Activated T-helper 2 cell treated with anti-CD3 and anti-CD28 coated beads, Interferon-gamma antibody, Interleukin-2, Interleukin-4, amounts not matched to agents 10 μg/mL and 5 μg/mL and 100 μg/mL, durations not matched to agents 14 hours and 24 hours and 36 hours (primary cell): ENCODE data around the gene FTSJ3. TPM values are rescaled to one million over a fixed set of nuclear protein-coding genes. Genes with fewer than 3 reads are reported as not detected.
A peak's percentile ranks its signal among the peaks of the same experiment; 100 is the strongest.
"Not testable (repeated sequence)": the region's sequence is repeated elsewhere in the genome, so short reads cannot be mapped to it uniquely, and the experiment has no call there.

Source experiments
- DNase-seq: peaks from one replicate; pipeline ENCODE4 v3.0.0; 2021; ENCODE audit warnings: low spot score
- H3K27ac Mint-ChIP-seq: one replicate; pipeline ENCODE4 v1.8.0; 2021; ENCODE audit warnings: mixed read lengths
- H3K27me3 Mint-ChIP-seq: one replicate; pipeline ENCODE4 v1.8.0; 2021; ENCODE audit warnings: low read depth, mixed read lengths
- H3K36me3 Mint-ChIP-seq: one replicate; pipeline ENCODE4 v1.8.0; 2021; ENCODE audit warnings: low read depth, mixed read lengths
- H3K4me1 Mint-ChIP-seq: one replicate; pipeline ENCODE4 v1.8.0; 2021; ENCODE audit warnings: low read depth, mixed read lengths
- H3K4me3 Mint-ChIP-seq: one replicate; pipeline ENCODE4 v1.8.0; 2021; ENCODE audit warnings: low read depth, mild to moderate bottlenecking, moderate library complexity, mixed read lengths
- H3K9me3 Mint-ChIP-seq: one replicate; pipeline ENCODE4 v1.8.0; 2021; ENCODE audit warnings: mixed read lengths
- intact Hi-C: fragments of 100-400 bp; cut with micrococcal nuclease; formaldehyde crosslinking; loops from one replicate; pipeline ENCODE4 v1.15.1; 2023
- total RNA-seq: library from RNA; stranded (reverse); gene quantifications from 2 replicates; pipeline ENCODE4 v1.2.3, GENCODE V29; 2022

FTSJ3 gene
- total RNA-seq, 1 donor from 2014 or later = 80.7 TPM

DNA sequence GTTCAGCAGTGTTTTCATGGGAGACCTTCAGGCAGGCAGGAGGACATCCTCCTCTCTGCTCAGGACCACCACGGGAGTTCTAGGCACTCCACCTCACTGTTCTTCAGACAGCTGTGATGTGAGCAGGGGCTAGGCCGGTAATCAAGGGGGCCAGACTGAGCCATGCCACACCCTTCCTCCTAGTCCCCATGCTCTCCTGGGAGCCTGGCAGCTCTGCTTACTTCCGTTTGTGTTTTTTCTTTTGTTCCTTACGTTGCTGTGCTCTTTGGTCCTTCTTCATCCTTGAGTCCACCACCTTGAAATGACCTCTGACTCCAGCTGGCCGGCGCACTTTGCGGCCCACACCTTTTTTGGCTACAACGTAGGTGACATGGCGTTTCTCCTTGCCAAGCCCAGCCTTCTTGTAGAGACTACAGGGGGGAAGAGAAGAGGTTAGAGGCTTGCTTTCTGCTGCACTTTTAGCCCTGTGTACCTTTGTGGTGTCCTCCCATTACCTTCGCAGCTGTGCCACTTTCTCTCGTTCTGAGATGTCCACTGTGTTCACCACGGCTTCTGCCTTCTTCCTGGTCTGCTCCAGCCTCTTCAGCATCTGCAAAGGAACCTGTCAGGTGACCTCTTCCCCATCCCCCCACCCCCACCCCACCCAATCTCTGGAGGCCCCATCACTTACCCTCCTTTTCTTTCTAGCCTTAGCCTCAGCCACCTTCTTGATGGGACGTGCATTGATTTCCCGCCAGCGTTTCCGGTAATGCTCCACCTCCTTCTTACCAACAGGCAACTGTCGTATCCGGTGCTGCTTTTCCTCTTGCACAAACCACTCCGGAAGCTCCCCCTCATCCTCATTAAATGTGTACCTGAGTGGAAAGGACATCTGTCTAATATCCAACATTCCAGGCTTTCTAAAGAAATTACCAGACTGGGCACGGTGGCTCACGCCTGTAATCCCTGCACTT is 7.6 kb downstream of the FTSJ3 start:
- Mint-ChIP-seq H3K4me1 (peaks cover 19% of the 10 kb centered on the region), H3K36me3 (peaks cover 94% of the 10 kb centered on the region), H3K27me3 (no peaks in the 10 kb centered on the region), H3K4me3 (no peak overlapping the region), H3K27ac (peak overlapping the region; percentile 54), H3K9me3 (no peaks in the 10 kb centered on the region)
- DNase-seq = no peak
- intact Hi-C loops = no loop called here

DNA sequence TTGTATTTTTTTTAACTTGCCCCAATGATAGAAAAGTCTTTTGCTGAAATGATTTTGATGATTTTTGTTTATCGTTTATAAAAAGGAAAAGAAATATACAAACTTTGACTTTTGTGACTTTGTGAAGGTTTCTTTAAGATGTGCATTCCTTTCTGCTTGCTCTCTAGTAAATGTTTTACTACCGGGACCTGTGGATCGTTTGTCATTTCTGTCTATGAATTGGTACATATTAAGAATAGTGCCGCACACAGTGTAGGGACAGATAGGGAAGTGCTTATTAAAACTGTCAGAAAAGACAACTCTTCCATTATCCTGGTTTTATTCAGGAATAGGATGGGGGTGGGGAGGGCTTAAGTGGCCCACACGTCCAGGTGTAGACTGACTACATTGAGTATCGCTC is 8.3 kb downstream of the FTSJ3 start:
- no peak overlapping the region for H3K4me3 Mint-ChIP-seq
- H3K36me3 Mint-ChIP-seq = peaks cover 94% of the 10 kb centered on the region
- H3K9me3 Mint-ChIP-seq = no peaks in the 10 kb centered on the region
- peaks cover 18% of the 10 kb centered on the region for H3K4me1 Mint-ChIP-seq
- no peak overlapping the region for H3K27ac Mint-ChIP-seq
- DNase-seq = no peak
- intact Hi-C loops = no loop called here
- H3K27me3 Mint-ChIP-seq = no peaks in the 10 kb centered on the region

DNA sequence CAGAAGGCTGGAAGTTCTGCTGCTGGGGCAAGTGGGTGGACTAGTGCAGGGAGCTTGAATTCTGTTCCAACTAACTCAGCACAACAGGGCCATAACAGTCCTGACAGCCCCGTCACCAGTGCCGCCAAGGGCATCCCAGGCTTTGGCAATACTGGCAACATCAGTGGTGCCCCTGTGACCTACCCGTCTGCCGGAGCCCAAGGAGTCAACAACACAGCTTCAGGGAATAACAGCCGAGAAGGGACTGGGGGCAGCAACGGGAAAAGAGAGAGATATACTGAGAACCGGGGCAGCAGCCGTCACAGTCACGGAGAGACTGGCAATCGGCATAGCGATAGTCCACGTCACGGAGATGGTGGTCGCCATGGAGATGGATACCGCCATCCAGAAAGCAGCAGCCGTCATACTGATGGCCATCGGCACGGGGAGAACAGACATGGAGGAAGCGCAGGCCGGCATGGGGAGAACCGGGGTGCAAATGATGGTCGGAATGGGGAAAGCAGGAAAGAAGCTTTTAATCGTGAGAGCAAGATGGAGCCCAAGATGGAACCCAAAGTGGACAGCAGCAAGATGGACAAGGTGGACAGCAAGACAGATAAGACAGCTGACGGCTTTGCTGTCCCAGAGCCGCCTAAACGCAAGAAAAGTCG is 9.6 kb downstream of the FTSJ3 start:
- intact Hi-C loops = no loop called here
- Mint-ChIP-seq H3K36me3 (peaks cover 94% of the 10 kb centered on the region), H3K27ac (no peak overlapping the region), H3K4me1 (peaks cover 8% of the 10 kb centered on the region), H3K27me3 (no peaks in the 10 kb centered on the region), H3K4me3 (no peak overlapping the region), H3K9me3 (no peaks in the 10 kb centered on the region)
- no peak for DNase-seq

DNA sequence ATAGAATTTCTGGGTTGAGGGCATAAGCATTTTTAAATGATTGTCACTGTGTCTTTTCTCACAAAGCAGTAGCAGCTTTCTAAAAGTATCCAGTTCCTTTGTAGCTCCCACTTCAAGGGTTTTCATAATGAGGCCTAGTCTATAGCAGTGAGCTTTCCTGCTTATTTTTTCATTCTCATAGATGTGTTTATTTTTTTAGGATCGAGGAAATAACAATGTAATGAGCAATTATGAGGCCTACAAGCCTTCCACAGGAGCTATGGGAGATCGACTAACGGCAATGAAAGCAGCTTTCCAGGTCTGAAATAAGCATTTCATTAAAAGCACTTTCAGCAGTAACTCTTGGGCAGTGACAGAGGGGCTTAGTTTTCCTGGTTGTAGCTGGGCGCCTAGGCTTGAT is 10.8 kb downstream of the FTSJ3 start:
- peaks cover 94% of the 10 kb centered on the region for H3K36me3 Mint-ChIP-seq
- H3K4me1 Mint-ChIP-seq = peaks cover 3% of the 10 kb centered on the region
- H3K4me3 Mint-ChIP-seq = no peak overlapping the region
- no peak for DNase-seq
- H3K27ac Mint-ChIP-seq = no peak overlapping the region
- H3K9me3 Mint-ChIP-seq = no peaks in the 10 kb centered on the region
- intact Hi-C loops = no loop called here
- no peaks in the 10 kb centered on the region for H3K27me3 Mint-ChIP-seq

DNA sequence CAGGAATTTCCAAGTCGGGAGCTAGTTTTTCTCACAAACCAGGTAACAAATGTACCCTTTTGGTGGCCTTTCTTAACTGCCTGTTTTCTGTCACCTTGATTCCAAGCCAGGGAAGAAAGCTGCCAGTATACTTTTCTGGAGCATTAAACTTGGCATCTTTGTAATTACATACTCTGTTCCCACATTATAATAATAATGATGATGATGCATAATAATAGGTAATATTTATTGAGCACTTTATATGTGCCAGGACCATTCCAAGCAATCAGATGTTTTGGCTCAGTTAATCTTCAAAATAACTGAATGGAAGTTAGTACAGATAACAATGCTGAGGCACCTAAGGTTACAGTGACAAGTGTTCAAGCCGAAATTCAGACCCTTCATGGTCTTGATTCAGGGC is 11.3 kb downstream of the FTSJ3 start:
- Mint-ChIP-seq H3K27me3 (no peaks in the 10 kb centered on the region), H3K4me3 (no peak overlapping the region), H3K4me1 (peaks cover 2% of the 10 kb centered on the region), H3K9me3 (no peaks in the 10 kb centered on the region), H3K27ac (no peak overlapping the region), H3K36me3 (peaks cover 95% of the 10 kb centered on the region)
- intact Hi-C loops = no loop called here
- no peak for DNase-seq

DNA sequence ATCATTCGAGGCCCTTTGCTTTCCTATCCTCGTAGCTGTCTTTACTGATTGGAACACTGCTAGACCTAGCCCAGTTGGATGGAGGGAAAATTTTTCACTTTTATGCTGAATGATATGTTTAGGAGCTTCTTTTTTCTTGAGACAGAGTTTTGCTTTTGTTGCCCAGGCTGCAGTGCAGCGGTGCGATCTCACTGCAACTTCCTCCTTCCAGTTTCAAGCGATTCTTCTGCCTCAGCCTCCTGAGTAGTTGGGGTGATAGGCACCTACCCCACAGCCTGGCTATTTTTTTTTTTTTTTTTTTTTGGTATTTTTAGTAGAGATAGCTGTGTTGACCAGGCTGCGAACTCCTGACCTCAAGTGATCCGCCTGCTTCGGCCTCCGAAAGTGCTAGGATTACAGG is 17.5 kb downstream of the FTSJ3 start:
- Mint-ChIP-seq H3K4me3 (no peak overlapping the region), H3K4me1 (peaks cover 4% of the 10 kb centered on the region), H3K9me3 (no peaks in the 10 kb centered on the region), H3K27me3 (no peaks in the 10 kb centered on the region), H3K27ac (no peak overlapping the region), H3K36me3 (peaks cover 90% of the 10 kb centered on the region)
- no peak for DNase-seq
- intact Hi-C loops = no loop called here

DNA sequence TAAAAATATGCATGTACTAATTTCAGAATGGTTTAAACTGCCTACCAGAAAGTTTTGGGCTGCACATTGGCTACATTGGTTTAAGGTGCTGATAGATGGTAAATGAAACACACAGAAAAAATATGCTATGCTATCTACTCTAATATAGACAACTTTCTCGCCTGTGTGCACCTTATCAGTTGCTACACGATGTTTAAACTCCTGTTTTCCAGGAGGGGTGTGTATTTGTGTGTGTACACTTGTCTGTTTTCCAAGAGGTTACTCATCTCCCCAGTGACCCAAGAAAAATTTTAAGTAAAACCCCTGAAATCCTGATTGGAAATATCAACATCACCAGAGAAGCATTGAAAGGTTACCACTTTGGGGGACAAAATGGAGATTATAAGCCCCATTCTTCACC is 21.9 kb downstream of the FTSJ3 start:
- H3K4me1 Mint-ChIP-seq = peaks cover 6% of the 10 kb centered on the region
- H3K27ac Mint-ChIP-seq = no peak overlapping the region
- intact Hi-C loops = no loop called here
- no peaks in the 10 kb centered on the region for H3K27me3 Mint-ChIP-seq
- DNase-seq = no peak
- H3K36me3 Mint-ChIP-seq = peaks cover 71% of the 10 kb centered on the region
- H3K9me3 Mint-ChIP-seq = no peaks in the 10 kb centered on the region
- H3K4me3 Mint-ChIP-seq = no peak overlapping the region

DNA sequence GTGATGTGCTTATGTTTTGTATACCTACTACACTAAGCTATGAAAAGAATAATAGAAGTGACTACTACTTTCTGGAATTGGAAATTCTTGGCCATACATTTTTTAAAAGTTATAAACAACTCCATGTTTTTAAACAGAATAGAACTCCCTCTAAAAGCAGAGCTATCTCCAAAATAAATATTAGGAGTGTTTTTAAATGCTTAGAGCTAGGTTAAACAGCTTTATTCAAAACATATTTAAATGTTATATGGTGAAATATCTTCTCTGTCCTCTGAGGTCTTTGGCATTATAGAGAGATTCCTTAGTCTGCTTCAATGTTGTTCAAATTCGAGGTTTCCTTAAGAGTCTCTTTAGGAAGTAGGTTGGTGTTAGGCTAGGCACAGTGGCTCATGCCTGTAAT is 23.1 kb downstream of the FTSJ3 start:
- Mint-ChIP-seq H3K4me3 (no peak overlapping the region), H3K36me3 (peaks cover 73% of the 10 kb centered on the region), H3K27ac (no peak overlapping the region), H3K9me3 (no peaks in the 10 kb centered on the region), H3K27me3 (no peaks in the 10 kb centered on the region), H3K4me1 (peaks cover 6% of the 10 kb centered on the region)
- intact Hi-C loops = no loop called here
- no peak for DNase-seq

DNA sequence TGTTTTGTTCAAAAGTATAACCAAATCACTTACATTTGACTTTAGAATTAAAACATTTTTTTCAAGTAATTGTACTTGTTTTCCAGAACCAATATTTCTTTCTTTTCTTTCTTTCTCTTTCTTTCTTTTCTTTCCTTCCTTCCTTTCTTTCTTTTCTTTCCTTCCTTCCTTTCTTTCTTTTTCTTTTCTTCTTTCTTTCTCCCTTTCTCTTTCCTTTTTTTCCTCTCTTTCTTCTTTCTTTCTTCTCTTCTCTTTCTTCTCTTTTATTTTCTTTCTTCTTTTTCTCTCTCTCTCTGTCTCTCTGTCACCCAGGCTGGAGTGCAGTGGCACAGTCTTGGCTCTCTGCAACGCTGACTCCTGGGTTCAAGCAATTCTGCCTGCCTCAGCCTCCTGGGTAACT is 26.7 kb downstream of the FTSJ3 start:
- Mint-ChIP-seq H3K4me3 (no peak overlapping the region), H3K4me1 (peaks cover 2% of the 10 kb centered on the region), H3K9me3 (no peaks in the 10 kb centered on the region), H3K36me3 (peaks cover 66% of the 10 kb centered on the region), H3K27ac (no peak overlapping the region), H3K27me3 (no peaks in the 10 kb centered on the region)
- no peak for DNase-seq
- intact Hi-C loops = no loop called here

DNA sequence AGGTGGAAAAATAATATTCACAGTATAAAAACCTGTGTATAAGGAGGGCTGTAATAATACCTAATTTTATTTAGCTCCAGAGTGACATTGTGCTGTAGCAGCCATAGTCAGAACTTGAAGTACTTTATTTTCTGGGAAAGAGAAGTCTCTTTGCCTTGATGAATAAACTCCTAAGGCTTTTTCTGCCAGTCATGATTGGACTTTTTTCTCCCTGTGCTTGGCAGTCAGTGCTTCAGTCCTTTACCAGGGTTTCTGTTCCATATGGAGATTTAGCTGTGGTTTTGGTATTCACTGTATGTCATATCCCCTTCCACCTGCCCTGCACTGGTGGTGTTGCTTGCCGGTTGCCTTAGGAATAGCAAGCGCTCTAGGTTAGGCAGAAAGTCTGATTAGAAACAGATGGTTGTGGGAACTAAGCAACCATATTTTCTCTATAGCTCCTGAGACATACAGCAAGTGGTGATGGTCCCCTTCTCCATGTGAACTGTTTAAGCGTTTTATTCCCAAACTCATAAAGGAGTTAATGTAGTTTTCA is 28.8 kb downstream of the FTSJ3 start:
- Mint-ChIP-seq H3K9me3 (no peaks in the 10 kb centered on the region), H3K4me1 (peaks cover 2% of the 10 kb centered on the region), H3K36me3 (peaks cover 72% of the 10 kb centered on the region), H3K4me3 (no peak overlapping the region), H3K27me3 (no peaks in the 10 kb centered on the region), H3K27ac (no peak overlapping the region)
- DNase-seq = no peak
- intact Hi-C loops = no loop called here

DNA sequence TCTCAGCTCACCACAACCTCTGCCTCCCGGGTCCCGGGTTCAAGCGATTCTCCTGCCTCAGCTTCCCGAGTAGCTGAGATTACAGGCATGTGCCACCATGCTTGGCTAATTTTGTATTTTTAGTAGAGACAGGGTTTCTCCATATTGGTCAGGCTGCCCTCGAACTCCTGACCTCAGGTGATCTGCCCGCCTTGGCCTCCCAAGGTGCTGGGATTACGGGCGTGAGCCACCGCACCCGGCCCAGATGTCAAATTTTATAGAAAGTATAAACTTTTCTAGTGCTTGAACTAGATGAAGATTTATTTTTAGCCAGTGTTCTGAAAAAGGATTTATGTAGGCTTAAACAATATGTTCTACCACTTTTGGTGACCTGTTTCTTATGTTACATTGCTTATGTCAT is 31.1 kb downstream of the FTSJ3 start:
- H3K27ac Mint-ChIP-seq, H3K9me3 Mint-ChIP-seq, H3K27me3 Mint-ChIP-seq, H3K4me3 Mint-ChIP-seq, intact Hi-C loops, DNase-seq, H3K4me1 Mint-ChIP-seq: not testable (repeated sequence)
- peaks cover 78% of the 10 kb centered on the region for H3K36me3 Mint-ChIP-seq

DNA sequence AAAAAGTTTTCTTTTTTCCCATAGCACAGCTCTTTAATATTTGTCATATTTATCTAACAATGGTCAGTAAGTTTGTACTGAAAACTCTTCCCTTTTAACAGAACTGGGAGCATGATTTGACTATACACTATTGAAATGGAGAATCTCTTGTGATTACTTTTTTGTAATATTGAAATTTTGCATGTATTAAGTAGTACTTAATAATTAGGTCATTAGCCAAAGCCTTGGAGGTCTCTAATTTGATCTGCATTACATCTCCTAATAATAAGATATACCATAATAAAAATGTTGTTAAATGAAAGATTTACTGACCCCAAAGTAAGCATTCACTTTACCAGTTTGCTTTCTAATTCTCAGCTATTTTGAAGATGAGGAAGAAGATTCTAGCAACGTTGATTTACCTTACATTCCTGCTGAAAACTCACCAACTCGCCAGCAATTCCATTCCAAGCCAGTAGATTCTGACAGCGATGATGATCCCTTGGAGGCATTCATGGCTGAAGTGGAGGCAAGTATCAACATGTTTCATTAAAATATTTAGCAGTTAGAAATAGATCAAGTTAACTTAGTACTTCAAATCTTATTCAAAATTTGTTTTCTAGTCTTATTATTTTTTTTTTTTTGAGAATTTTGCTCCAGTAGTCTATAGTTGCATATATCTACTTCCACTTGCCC is 35.3 kb downstream of the FTSJ3 start:
- no peak for DNase-seq
- Mint-ChIP-seq H3K4me3 (no peak overlapping the region), H3K27ac (no peak overlapping the region), H3K27me3 (no peaks in the 10 kb centered on the region), H3K4me1 (peaks cover 3% of the 10 kb centered on the region), H3K9me3 (no peaks in the 10 kb centered on the region), H3K36me3 (peaks cover 61% of the 10 kb centered on the region)
- intact Hi-C loops = no loop called here

DNA sequence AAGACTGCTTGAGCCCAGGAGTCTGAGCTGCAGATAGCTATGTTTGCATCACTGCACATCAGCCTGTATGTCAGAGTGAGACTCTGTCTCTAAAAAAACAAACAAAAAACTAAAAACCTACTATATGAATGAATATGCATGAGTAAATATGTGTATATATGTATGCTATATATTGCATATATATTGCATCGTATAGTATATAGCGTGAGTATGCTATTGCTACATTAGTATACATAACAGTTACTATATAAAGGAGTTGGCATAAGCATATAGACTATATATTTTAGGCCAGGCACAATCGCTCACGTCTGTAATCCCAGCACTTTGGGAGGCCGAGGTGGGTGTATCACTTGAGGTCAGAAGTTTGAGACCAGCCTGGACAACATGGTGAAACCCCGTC is 37.4 kb downstream of the FTSJ3 start:
- no peak for DNase-seq
- Mint-ChIP-seq H3K4me1 (peaks cover 7% of the 10 kb centered on the region), H3K36me3 (peaks cover 54% of the 10 kb centered on the region), H3K27me3 (no peaks in the 10 kb centered on the region), H3K9me3 (no peaks in the 10 kb centered on the region), H3K4me3 (no peak overlapping the region), H3K27ac (no peak overlapping the region)
- intact Hi-C loops = no loop called here
